Coronary artery (tissue), 2 donors: ENCODE results near the gene PIGQ.

ENCODE experiments used
- DNase-seq: peaks from one replicate; pipeline ENCODE4 v3.0.0-alpha.2; 2017; ENCODE audit warnings: low spot score
- H3K27ac ChIP-seq, 2 donors: fragments of 200-600 bp; sonication (generic); one replicate each; pipeline ENCODE4 v1.5.1; 2016 to 2019
- H3K4me3 ChIP-seq: fragments of 200-600 bp; sonication (generic); 2 replicates; pipeline ENCODE4 v1.5.1; 2016; ENCODE audit warnings: mild to moderate bottlenecking, moderate library complexity
- CTCF ChIP-seq: fragments of 200-600 bp; sonication (generic); IDR thresholded peaks from one replicate; pipeline ENCODE4 v1.5.1; 2019; ENCODE audit warnings: antibody characterized with exemption

The PIGQ gene

DNA sequence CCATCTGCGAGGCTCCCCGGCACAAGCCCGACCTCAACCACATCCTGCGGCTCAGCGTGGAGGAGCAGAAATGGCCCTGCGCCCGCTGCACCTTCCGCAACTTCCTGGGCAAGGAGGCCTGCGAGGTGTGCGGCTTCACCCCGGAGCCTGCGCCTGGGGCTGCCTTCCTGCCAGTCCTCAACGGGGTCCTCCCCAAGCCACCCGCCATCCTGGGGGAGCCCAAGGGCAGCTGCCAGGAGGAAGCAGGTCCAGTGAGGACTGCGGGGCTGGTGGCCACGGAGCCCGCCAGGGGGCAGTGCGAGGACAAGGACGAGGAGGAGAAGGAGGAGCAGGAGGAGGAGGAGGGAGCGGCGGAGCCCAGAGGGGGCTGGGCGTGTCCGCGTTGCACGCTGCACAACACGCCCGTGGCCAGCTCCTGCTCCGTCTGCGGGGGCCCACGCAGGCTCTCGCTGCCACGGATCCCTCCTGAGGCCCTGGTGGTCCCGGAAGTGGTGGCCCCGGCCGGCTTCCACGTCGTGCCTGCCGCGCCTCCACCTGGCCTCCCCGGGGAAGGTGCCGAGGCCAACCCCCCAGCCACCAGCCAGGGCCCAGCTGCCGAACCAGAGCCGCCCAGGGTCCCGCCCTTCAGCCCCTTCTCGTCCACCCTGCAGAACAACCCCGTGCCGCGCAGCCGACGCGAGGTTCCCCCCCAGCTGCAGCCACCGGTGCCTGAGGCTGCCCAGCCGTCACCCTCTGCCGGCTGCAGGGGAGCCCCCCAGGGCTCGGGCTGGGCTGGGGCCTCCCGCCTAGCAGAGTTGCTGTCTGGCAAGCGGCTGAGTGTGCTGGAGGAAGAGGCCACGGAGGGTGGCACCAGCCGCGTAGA, 22.6 kb upstream of the PIGQ start:
- no peak overlapping the region for H3K27ac ChIP-seq
- no peak overlapping the region for H3K4me3 ChIP-seq
- no peak for TF ChIP-seq CTCF
- DNase-seq: no peak

GRCh38 chr16:548586-548985, 21.2 kb upstream of the PIGQ start:
- no peak for DNase-seq
- H3K4me3 ChIP-seq: no peak overlapping the region
- no peak for TF ChIP-seq CTCF
- H3K27ac ChIP-seq: no peak overlapping the region

DNA sequence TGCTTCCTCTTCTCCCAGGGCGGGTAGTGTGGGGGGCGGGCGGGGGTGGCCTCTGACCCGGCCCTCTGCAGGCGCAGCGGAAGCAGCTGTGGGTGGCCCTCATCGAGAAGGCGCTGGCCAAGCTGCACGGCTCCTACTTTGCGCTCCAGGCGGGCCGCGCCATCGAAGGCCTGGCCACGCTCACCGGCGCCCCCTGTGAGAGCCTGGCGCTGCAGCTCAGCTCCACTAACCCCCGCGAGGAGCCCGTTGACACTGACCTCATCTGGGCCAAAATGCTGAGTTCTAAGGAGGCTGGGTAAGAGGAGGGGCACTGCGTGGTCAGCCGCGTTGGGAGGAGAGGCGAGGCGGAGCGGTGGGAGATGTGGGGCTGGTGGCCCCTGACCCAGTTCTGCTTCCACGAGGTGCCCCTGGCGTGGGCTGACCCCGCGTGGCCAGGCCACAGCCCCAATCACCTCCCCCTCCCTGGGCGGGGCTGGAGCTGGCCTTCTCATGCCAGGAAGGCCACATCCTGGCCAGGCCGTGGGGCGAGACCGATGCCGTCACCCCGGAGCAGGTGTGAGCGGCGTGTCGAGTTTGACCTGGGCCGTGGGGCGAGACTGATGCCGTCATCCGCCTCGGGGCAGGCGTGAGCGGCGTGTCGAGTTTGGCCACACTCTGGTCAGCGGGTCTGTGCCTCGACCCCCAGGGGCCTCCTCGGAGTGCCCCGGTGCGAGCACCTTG, 20.1 kb upstream of the PIGQ start:
- no peak for DNase-seq
- no peak overlapping the region for H3K4me3 ChIP-seq
- TF ChIP-seq CTCF: no peak
- H3K27ac ChIP-seq: no peak overlapping the region

GRCh38 chr16:551210-551609, 18.6 kb upstream of the PIGQ start:
- no peak for TF ChIP-seq CTCF
- Histone ChIP-seq H3K4me3 (no peak overlapping the region), H3K27ac (no peak overlapping the region)
- no peak for DNase-seq

- Histone ChIP-seq H3K4me3 (no peak overlapping the region), H3K27ac (no peak overlapping the region)
- TF ChIP-seq CTCF: no peak
- no peak for DNase-seq
These were observed 17.6 kb upstream of the PIGQ start for GRCh38 chr16:552171-552570.

GRCh38 chr16:553601-554296, 16.0 kb upstream of the PIGQ start:
- DNase-seq: no peak
- no peak for TF ChIP-seq CTCF
- Histone ChIP-seq H3K27ac (no peak overlapping the region), H3K4me3 (no peak overlapping the region)
